Hepatocyte (in vitro differentiated cells): ENCODE data around the gene SCOC. TPM values are rescaled to one million over a fixed set of nuclear protein-coding genes. Genes with fewer than 3 reads are reported as not detected.

Source experiments
- DNase-seq: peaks from one replicate; pipeline ENCODE4 v3.0.0-alpha.2; 2016; ENCODE audit warnings: low spot score
- H2AFZ ChIP-seq: fragments of 200-600 bp; sonication (generic); 2 replicates; pipeline ENCODE4 v1.6.0; 2016; ENCODE audit warnings: antibody characterized with exemption, mild to moderate bottlenecking
- H3K27ac ChIP-seq: fragments of 200-600 bp; sonication (generic); 2 replicates; pipeline ENCODE4 v1.5.1; 2016; ENCODE audit warnings: mild to moderate bottlenecking
- H3K27me3 ChIP-seq: fragments of 200-600 bp; sonication (generic); 2 replicates; pipeline ENCODE4 v1.6.1; 2016
- H3K36me3 ChIP-seq: fragments of 200-600 bp; sonication (generic); replicated peaks from 2 replicates; pipeline ENCODE4 v1.5.1; 2016; ENCODE audit warnings: low read depth; ENCODE audit not compliant: insufficient read depth
- H3K4me1 ChIP-seq: fragments of 200-600 bp; sonication (generic); 2 replicates; pipeline ENCODE4 v1.5.1; 2016; ENCODE audit warnings: mild to moderate bottlenecking, moderate library complexity; ENCODE audit not compliant: insufficient read depth
- H3K4me2 ChIP-seq: fragments of 200-600 bp; sonication (generic); 2 replicates; pipeline ENCODE4 v1.6.0; 2016
- H3K4me3 ChIP-seq: fragments of 200-600 bp; sonication (generic); 2 replicates; pipeline ENCODE4 v1.5.1; 2016; ENCODE audit warnings: mild to moderate bottlenecking
- H3K79me2 ChIP-seq: fragments of 200-600 bp; sonication (generic); 2 replicates; pipeline ENCODE4 v1.6.0; 2017; ENCODE audit warnings: mild to moderate bottlenecking
- H3K9me2 ChIP-seq: fragments of 200-600 bp; sonication (generic); replicated peaks from 2 replicates; pipeline ENCODE4 v1.6.0; 2017; ENCODE audit warnings: mild to moderate bottlenecking; ENCODE audit not compliant: insufficient read depth
- H3K9me3 ChIP-seq: fragments of 200-600 bp; sonication (generic); 2 replicates; pipeline ENCODE4 v1.5.1; 2016; ENCODE audit warnings: low read depth, mild to moderate bottlenecking
- H4K20me1 ChIP-seq: fragments of 200-600 bp; sonication (generic); 2 replicates; pipeline ENCODE4 v1.6.0; 2016; ENCODE audit warnings: mild to moderate bottlenecking; ENCODE audit not compliant: insufficient read depth, poor library complexity, severe bottlenecking
- CTCF ChIP-seq: fragments of 200-600 bp; sonication (generic); IDR thresholded peaks from 2 replicates; pipeline ENCODE4 v1.5.1; 2016; ENCODE audit warnings: antibody characterized with exemption, mild to moderate bottlenecking; ENCODE audit not compliant: poor library complexity
- EZH2 ChIP-seq: fragments of 200-600 bp; sonication (generic); IDR thresholded peaks from 2 replicates; pipeline ENCODE4 v1.6.1; 2016; ENCODE audit warnings: antibody characterized with exemption, mild to moderate bottlenecking, borderline replicate concordance
- EZH2phosphoT487 ChIP-seq: fragments of 200-600 bp; sonication (generic); IDR thresholded peaks from one replicate; pipeline ENCODE4 v1.6.1; 2018; ENCODE audit warnings: antibody characterized with exemption, mild to moderate bottlenecking, low read depth, moderate library complexity; ENCODE audit not compliant: unreplicated experiment, severe bottlenecking
- WGBS: methylation state at CpG from one replicate; pipeline ENCODE4 v1.1.6; 2016; ENCODE audit warnings: low lambda C conversion rate; ENCODE audit errors: missing lambda C conversion rate; 5-methylcytosine and 5-hydroxymethylcytosine counted together
- polyA plus RNA-seq: library from polyadenylated mRNA; unstranded; fragments of >200 nt; fragmentation: Nextera tagmentation; extraction: Ambion mirVana; gene quantifications from 2 replicates; pipeline ENCODE4 v1.2.1, GENCODE V29; 2016
- total RNA-seq: library from RNA; depleted of rRNA; stranded (reverse); fragments of >200 nt; gene quantifications from 2 replicates; pipeline ENCODE4 v1.2.3, GENCODE V29; 2014

SCOC gene
- total and polyA plus RNA-seq, 2 experiments from 2014 or later, result 79.6 to 136 TPM

- peak overlapping the region; percentile 91 for H3K4me3 ChIP-seq
- 10% methylated on average over 20 of the region's 23 CpGs for WGBS
- H3K9me3 ChIP-seq, result no peaks in the 10 kb centered on the region
- H3K79me2 ChIP-seq, result no peaks in the 10 kb centered on the region
- H3K27ac ChIP-seq, result peak overlapping the region; percentile 14
- DNase-seq, result peak; percentile 19
- TF ChIP-seq EZH2 (peak; percentile 47), CTCF (peak; percentile 16), EZH2phosphoT487 (no peak)
- no peaks in the 10 kb centered on the region for H3K4me1 ChIP-seq
- H3K4me2 ChIP-seq, result peak overlapping the region; percentile 96
- H3K9me2 ChIP-seq, result no peaks in the 10 kb centered on the region
- H4K20me1 ChIP-seq, result no peaks in the 10 kb centered on the region
- no peaks in the 10 kb centered on the region for H3K27me3 ChIP-seq
- H2AFZ ChIP-seq, result peak overlapping the region; percentile 97
- H3K36me3 ChIP-seq, result no peaks in the 10 kb centered on the region
These were observed 53.2 kb downstream of the SCOC start for GRCh38 chr4:140426610-140427105.

- Histone ChIP-seq H3K79me2 (no peaks in the 10 kb centered on the region), H3K9me3 (no peaks in the 10 kb centered on the region), H3K4me2 (peak within 1 kb of the TSS; percentile 96), H4K20me1 (no peaks in the 10 kb centered on the region), H3K9me2 (no peaks in the 10 kb centered on the region), H2AFZ (peak within 1 kb of the TSS; percentile 97), H3K4me3 (peak within 1 kb of the TSS; percentile 91), H3K27me3 (no peaks in the 10 kb centered on the region), H3K4me1 (no peaks in the 10 kb centered on the region), H3K36me3 (no peaks in the 10 kb centered on the region), H3K27ac (peak within 1 kb of the TSS; percentile 32)
- WGBS, result 1% methylated on average over 55 of the region's 73 CpGs
- TF ChIP-seq EZH2 (no peak), CTCF (peak; percentile 55)
- DNase-seq, result peak; percentile 87
These were observed 53.9 kb downstream of the SCOC start, which contains the start of gene CLGN for GRCh38 chr4:140427106-140427918. Gene CLGN, minus strand, starts transcription at chr4:140427648. Its CDS starts 14,570 bp downstream, at chr4:140413078.

- TF ChIP-seq CTCF, result no peak
- TF ChIP-seq EZH2phosphoT487, result no peak
- no peak for TF ChIP-seq EZH2
- no peaks in the 10 kb centered on the region for H3K79me2 ChIP-seq
- H3K27me3 ChIP-seq, result no peaks in the 10 kb centered on the region
- WGBS, result 43% methylated on average over 7 of the region's 7 CpGs
- no peaks in the 10 kb centered on the region for H3K9me2 ChIP-seq
- no peaks in the 10 kb centered on the region for H3K4me1 ChIP-seq
- H3K4me2 ChIP-seq, result peak overlapping the region; percentile 96
- no peaks in the 10 kb centered on the region for H4K20me1 ChIP-seq
- peak overlapping the region; percentile 32 for H3K27ac ChIP-seq
- DNase-seq, result peak; percentile 14
- peak overlapping the region; percentile 97 for H2AFZ ChIP-seq
- peak overlapping the region; percentile 91 for H3K4me3 ChIP-seq
- H3K36me3 ChIP-seq, result no peaks in the 10 kb centered on the region
- no peaks in the 10 kb centered on the region for H3K9me3 ChIP-seq
These were observed 54.5 kb downstream of the SCOC start for GRCh38 chr4:140427919-140428471.

Other genes with a start within 250 kb of the SCOC start
- gene MAML3, start 219.5 kb upstream of the SCOC start, total RNA-seq, result 8.7 and 11.2 TPM in 2 replicates
- 4.1 TPM in 2 replicates for gene MAML3, start 219.5 kb upstream of the SCOC start, polyA plus RNA-seq
- gene CLGN, start 54.0 kb downstream of the SCOC start, total RNA-seq, result 24.6 and 26.8 TPM in 2 replicates
- 28.2 and 30.7 TPM in 2 replicates for gene CLGN, start 54.0 kb downstream of the SCOC start, polyA plus RNA-seq
- gene MGAT4D, start 124.6 kb downstream of the SCOC start, total RNA-seq, result not detected in 2 replicates
- gene MGAT4D, start 124.6 kb downstream of the SCOC start, polyA plus RNA-seq, result not detected in 2 replicates
- gene ELMOD2, start 150.5 kb downstream of the SCOC start, total RNA-seq, result 64.6 and 66.3 TPM in 2 replicates
- gene ELMOD2, start 150.5 kb downstream of the SCOC start, polyA plus RNA-seq, result 22.0 and 23.3 TPM in 2 replicates
- not detected in 2 replicates for gene UCP1, start 195.3 kb downstream of the SCOC start, total RNA-seq
- not detected in 2 replicates for gene UCP1, start 195.3 kb downstream of the SCOC start, polyA plus RNA-seq